GM23338 (cell line): Measurements from ENCODE around the gene TRIM67. TPM values are rescaled to one million over a fixed set of nuclear protein-coding genes. Genes with fewer than 3 reads are reported as not detected.

ENCODE experiments used
- ATAC-seq: fragments of 200-7000 bp; cut with Tn5 transposase; 3 replicates; pipeline ENCODE4 v1.9.1; 2020
- DNase-seq: peaks from one replicate; pipeline ENCODE4 v3.0.0-alpha.2; 2015; ENCODE audit warnings: low spot score
- H2AFZ ChIP-seq: fragments of 200-600 bp; sonication (generic); 2 replicates; pipeline ENCODE4 v1.8.0; 2016; ENCODE audit warnings: antibody characterized with exemption, mild to moderate bottlenecking, moderate library complexity
- H3F3A ChIP-seq: fragments of 200-600 bp; sonication (generic); replicated peaks from 2 replicates; pipeline ENCODE4 v1.8.0; 2017; ENCODE audit warnings: antibody characterized with exemption, mixed run types, low read depth
- H3K27ac ChIP-seq: fragments of 200-600 bp; sonication (generic); 2 replicates; pipeline ENCODE4 v1.6.1; 2016; ENCODE audit warnings: low read depth
- H3K27me3 ChIP-seq: fragments of 200-600 bp; sonication (generic); 2 replicates; pipeline ENCODE4 v1.8.0; 2016; ENCODE audit warnings: mild to moderate bottlenecking, mixed run types, moderate library complexity; ENCODE audit not compliant: insufficient read depth
- H3K36me3 ChIP-seq: fragments of 200-600 bp; sonication (generic); 2 replicates; pipeline ENCODE4 v1.8.0; 2016; ENCODE audit warnings: mild to moderate bottlenecking; ENCODE audit not compliant: insufficient read depth
- H3K4me1 ChIP-seq: fragments of 200-600 bp; sonication (generic); 2 replicates; pipeline ENCODE4 v1.8.0; 2016; ENCODE audit warnings: mild to moderate bottlenecking, moderate library complexity; ENCODE audit not compliant: insufficient read depth
- H3K4me2 ChIP-seq: fragments of 200-600 bp; sonication (generic); 2 replicates; pipeline ENCODE4 v1.7.1; 2017; ENCODE audit warnings: mixed run types
- H3K4me3 ChIP-seq: fragments of 200-600 bp; sonication (generic); 2 replicates; pipeline ENCODE4 v1.6.1; 2016; ENCODE audit warnings: mixed run types
- H3K79me2 ChIP-seq: fragments of 200-600 bp; sonication (generic); replicated peaks from 2 replicates; pipeline ENCODE4 v1.8.0; 2017; ENCODE audit warnings: mild to moderate bottlenecking; ENCODE audit not compliant: insufficient read depth
- H3K9me2 ChIP-seq: fragments of 200-600 bp; sonication (generic); 2 replicates; pipeline ENCODE4 v1.8.0; 2017; ENCODE audit not compliant: insufficient read depth
- H4K20me1 ChIP-seq: fragments of 200-600 bp; sonication (generic); replicated peaks from 2 replicates; pipeline ENCODE4 v1.8.0; 2017; ENCODE audit warnings: mild to moderate bottlenecking; ENCODE audit not compliant: insufficient read depth
- H3K27ac Mint-ChIP-seq: 2 replicates; pipeline ENCODE4 v1.8.0; 2020; ENCODE audit warnings: inconsistent platforms, mild to moderate bottlenecking, moderate library complexity, mixed read lengths
- H3K27me3 Mint-ChIP-seq: 3 replicates; pipeline ENCODE4 v1.8.0; 2022; ENCODE audit warnings: low read depth, mild to moderate bottlenecking, moderate library complexity, mixed read lengths, inconsistent platforms; ENCODE audit not compliant: insufficient read depth, poor library complexity
- H3K36me3 Mint-ChIP-seq: 3 replicates; pipeline ENCODE4 v1.8.0; 2021; ENCODE audit warnings: low read depth, mild to moderate bottlenecking, inconsistent platforms, moderate library complexity, mixed read lengths
- H3K4me1 Mint-ChIP-seq: 3 replicates; pipeline ENCODE4 v1.8.0; 2020; ENCODE audit warnings: mild to moderate bottlenecking, inconsistent platforms, mixed read lengths
- H3K4me3 Mint-ChIP-seq: 3 replicates; pipeline ENCODE4 v1.8.0; 2021; ENCODE audit warnings: moderate library complexity, mild to moderate bottlenecking, inconsistent platforms, mixed read lengths
- H3K9me3 Mint-ChIP-seq: 3 replicates; pipeline ENCODE4 v1.8.0; 2020; ENCODE audit warnings: moderate library complexity, mild to moderate bottlenecking, inconsistent platforms, mixed read lengths
- CREB1 ChIP-seq: fragments of 250-450 bp; sonication (Bioruptor Pico); IDR thresholded peaks from 2 replicates; pipeline ENCODE4 v1.5.0; 2020; ENCODE audit warnings: low read depth, mild to moderate bottlenecking, moderate library complexity
- EZH2 ChIP-seq: fragments of 200-600 bp; sonication (generic); IDR thresholded peaks from one replicate; pipeline ENCODE4 v1.8.0; 2017; ENCODE audit warnings: antibody characterized with exemption, mild to moderate bottlenecking, low read depth; ENCODE audit not compliant: unreplicated experiment
- EZH2phosphoT487 ChIP-seq: fragments of 200-600 bp; sonication (generic); IDR thresholded peaks from one replicate; pipeline ENCODE4 v1.8.1; 2018; ENCODE audit warnings: antibody characterized with exemption; ENCODE audit not compliant: unreplicated experiment
- JUNB ChIP-seq: IDR thresholded peaks from one replicate; pipeline ENCODE4 v1.6.1; 2016; ENCODE audit warnings: antibody characterized with exemption; ENCODE audit not compliant: unreplicated experiment
- STAT1 ChIP-seq: IDR thresholded peaks from one replicate; pipeline ENCODE4 v1.6.1; 2016; ENCODE audit warnings: antibody characterized with exemption; ENCODE audit not compliant: unreplicated experiment
- ZNF114 ChIP-seq: fragments of 250-450 bp; sonication (Bioruptor Pico); IDR thresholded peaks from 2 replicates; pipeline ENCODE4 v1.5.0; 2020; ENCODE audit warnings: mild to moderate bottlenecking, moderate library complexity
- ZNF331 ChIP-seq: fragments of 250-450 bp; sonication (Bioruptor Pico); IDR thresholded peaks from 2 replicates; pipeline ENCODE4 v1.5.0; 2020; ENCODE audit warnings: low read depth, mild to moderate bottlenecking, moderate library complexity
- polyA plus RNA-seq: library from polyadenylated mRNA; unstranded; fragments of >200 nt; fragmentation: Nextera tagmentation; extraction: Ambion mirVana; gene quantifications from 2 replicates; pipeline ENCODE4 v1.2.1, GENCODE V29; 2016
- total RNA-seq: library from RNA; depleted of rRNA; stranded (reverse); fragments of >200 nt; shearing (Covaris generic); gene quantifications from 2 replicates; pipeline ENCODE4 v1.2.3, GENCODE V29; 2014
- TF ChIP-seq, protein P1 (sequence below): IDR thresholded peaks from 2 replicates; pipeline ENCODE4 v1.6.1; 2016; ENCODE audit warnings: antibody characterized with exemption
- TF ChIP-seq, protein P2 (sequence below): fragments of 250-450 bp; sonication (Bioruptor Pico); IDR thresholded peaks from 2 replicates; pipeline ENCODE4 v1.5.0; 2020; ENCODE audit warnings: mild to moderate bottlenecking, moderate library complexity
- TF ChIP-seq, protein P3 (sequence below), 2 experiments: fragments of 200-600 bp in 1 of 2; sonication (generic) in 1 of 2; conservative IDR thresholded peaks; 2 replicates each; pipeline versions ENCODE4 v1.5.1 to v1.6.1; 2016 to 2017; ENCODE audit warnings: antibody characterized with exemption in 2 of 2, low read depth in 2 of 2, mild to moderate bottlenecking in 2 of 2, moderate library complexity in 1 of 2

The TRIM67 gene
- total and polyA plus RNA-seq, 2 experiments from 2014 or later: 0.03 TPM; not detected in 1

DNA sequence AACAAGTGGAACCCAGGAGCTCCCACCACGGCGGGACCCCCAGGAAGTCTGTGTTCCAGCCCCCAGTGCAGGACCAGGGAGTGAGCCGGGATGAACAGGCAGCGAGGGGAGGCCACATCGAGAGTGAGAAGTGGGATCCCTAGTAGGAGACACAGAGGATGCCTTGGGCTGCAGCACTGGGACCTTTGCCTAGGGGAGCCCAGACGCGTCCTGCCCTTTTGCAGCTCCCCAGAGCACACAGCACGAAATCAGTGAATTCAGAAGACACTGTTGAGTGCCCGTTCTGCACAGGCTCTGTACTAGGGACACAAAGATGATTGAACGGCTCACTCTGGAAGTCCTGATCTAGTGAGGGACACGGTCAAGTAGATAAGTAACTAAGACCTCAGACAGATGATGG lies 23.5 kb downstream of the TRIM67 start (continued):
- TF ChIP-seq, protein P1, sequence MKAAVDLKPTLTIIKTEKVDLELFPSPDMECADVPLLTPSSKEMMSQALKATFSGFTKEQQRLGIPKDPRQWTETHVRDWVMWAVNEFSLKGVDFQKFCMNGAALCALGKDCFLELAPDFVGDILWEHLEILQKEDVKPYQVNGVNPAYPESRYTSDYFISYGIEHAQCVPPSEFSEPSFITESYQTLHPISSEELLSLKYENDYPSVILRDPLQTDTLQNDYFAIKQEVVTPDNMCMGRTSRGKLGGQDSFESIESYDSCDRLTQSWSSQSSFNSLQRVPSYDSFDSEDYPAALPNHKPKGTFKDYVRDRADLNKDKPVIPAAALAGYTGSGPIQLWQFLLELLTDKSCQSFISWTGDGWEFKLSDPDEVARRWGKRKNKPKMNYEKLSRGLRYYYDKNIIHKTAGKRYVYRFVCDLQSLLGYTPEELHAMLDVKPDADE: no peak
- TF ChIP-seq ZNF114: no peak

DNA sequence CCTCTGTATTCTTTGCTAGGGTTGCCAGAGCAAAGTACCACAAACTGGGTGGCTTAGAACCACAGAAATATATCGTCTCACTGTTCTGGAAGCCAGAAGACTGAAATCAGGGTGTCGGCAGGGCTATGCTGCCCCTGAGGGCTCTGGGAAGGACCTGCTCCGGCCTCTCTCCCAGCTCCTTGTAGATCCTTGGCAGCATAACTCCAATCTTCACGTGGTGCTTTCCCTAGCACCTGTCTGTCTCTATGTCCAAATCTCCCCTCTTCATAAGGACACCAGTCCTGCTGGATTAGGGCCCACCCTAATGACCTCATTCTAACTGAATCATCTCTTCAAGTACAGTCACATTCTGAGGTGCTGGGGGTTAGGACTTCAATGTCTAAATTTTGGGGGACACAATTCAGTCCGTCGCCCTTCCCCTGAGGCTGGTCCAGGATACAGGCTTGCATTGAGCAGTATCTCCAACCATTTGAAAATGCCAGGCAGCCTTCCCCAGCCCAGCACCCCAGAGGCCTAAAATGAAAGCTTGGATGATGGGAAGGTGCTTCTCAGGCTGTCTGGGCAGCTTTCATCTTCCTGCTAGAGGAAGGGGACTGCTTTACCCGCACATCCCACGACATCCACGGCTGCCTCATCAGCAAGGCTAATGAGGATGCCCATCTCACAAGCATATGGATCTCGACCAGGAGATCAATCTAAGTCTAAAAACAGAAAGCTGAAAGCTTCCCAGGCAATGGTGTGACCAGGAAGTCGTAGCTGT lies 24.7 kb downstream of the TRIM67 start:
- Mint-ChIP-seq H3K36me3 (peaks cover 3% of the 10 kb centered on the region; the same call in 1 of the 3 replicates), H3K4me3 (no peak overlapping the region), H3K27ac (no peak overlapping the region), H3K9me3 (peaks cover 10% of the 10 kb centered on the region; the same call in 1 of the 3 replicates), H3K27me3 (peaks cover 14% of the 10 kb centered on the region), H3K4me1 (peaks cover 10% of the 10 kb centered on the region)
- ATAC-seq: no peak
- Histone ChIP-seq H3K4me1 (peaks cover 7% of the 10 kb centered on the region; the same call in 1 of the 2 replicates), H3K36me3 (no peaks in the 10 kb centered on the region), H3K4me3 (no peak overlapping the region), H3K9me2 (no peaks in the 10 kb centered on the region), H3K27ac (no peak overlapping the region), H3F3A (no peaks in the 10 kb centered on the region), H4K20me1 (no peaks in the 10 kb centered on the region), H3K27me3 (peaks cover 17% of the 10 kb centered on the region; the same call in 1 of the 2 replicates), H2AFZ (no peak overlapping the region), H3K79me2 (no peaks in the 10 kb centered on the region), H3K4me2 (no peak overlapping the region)
- no peak for DNase-seq
- TF ChIP-seq, protein P2, sequence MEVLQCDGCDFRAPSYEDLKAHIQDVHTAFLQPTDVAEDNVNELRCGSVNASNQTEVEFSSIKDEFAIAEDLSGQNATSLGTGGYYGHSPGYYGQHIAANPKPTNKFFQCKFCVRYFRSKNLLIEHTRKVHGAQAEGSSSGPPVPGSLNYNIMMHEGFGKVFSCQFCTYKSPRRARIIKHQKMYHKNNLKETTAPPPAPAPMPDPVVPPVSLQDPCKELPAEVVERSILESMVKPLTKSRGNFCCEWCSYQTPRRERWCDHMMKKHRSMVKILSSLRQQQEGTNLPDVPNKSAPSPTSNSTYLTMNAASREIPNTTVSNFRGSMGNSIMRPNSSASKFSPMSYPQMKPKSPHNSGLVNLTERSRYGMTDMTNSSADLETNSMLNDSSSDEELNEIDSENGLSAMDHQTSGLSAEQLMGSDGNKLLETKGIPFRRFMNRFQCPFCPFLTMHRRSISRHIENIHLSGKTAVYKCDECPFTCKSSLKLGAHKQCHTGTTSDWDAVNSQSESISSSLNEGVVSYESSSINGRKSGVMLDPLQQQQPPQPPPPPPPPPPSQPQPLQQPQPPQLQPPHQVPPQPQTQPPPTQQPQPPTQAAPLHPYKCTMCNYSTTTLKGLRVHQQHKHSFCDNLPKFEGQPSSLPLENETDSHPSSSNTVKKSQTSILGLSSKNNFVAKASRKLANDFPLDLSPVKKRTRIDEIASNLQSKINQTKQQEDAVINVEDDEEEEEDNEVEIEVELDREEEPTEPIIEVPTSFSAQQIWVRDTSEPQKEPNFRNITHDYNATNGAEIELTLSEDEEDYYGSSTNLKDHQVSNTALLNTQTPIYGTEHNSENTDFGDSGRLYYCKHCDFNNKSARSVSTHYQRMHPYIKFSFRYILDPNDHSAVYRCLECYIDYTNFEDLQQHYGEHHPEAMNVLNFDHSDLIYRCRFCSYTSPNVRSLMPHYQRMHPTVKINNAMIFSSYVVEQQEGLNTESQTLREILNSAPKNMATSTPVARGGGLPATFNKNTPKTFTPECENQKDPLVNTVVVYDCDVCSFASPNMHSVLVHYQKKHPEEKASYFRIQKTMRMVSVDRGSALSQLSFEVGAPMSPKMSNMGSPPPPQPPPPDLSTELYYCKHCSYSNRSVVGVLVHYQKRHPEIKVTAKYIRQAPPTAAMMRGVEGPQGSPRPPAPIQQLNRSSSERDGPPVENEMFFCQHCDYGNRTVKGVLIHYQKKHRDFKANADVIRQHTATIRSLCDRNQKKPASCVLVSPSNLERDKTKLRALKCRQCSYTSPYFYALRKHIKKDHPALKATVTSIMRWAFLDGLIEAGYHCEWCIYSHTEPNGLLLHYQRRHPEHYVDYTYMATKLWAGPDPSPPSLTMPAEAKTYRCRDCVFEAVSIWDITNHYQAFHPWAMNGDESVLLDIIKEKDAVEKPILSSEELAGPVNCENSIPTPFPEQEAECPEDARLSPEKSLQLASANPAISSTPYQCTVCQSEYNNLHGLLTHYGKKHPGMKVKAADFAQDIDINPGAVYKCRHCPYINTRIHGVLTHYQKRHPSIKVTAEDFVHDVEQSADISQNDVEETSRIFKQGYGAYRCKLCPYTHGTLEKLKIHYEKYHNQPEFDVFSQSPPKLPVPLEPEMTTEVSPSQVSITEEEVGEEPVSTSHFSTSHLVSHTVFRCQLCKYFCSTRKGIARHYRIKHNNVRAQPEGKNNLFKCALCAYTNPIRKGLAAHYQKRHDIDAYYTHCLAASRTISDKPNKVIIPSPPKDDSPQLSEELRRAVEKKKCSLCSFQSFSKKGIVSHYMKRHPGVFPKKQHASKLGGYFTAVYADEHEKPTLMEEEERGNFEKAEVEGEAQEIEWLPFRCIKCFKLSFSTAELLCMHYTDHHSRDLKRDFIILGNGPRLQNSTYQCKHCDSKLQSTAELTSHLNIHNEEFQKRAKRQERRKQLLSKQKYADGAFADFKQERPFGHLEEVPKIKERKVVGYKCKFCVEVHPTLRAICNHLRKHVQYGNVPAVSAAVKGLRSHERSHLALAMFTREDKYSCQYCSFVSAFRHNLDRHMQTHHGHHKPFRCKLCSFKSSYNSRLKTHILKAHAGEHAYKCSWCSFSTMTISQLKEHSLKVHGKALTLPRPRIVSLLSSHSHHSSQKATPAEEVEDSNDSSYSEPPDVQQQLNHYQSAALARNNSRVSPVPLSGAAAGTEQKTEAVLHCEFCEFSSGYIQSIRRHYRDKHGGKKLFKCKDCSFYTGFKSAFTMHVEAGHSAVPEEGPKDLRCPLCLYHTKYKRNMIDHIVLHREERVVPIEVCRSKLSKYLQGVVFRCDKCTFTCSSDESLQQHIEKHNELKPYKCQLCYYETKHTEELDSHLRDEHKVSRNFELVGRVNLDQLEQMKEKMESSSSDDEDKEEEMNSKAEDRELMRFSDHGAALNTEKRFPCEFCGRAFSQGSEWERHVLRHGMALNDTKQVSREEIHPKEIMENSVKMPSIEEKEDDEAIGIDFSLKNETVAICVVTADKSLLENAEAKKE (CRISPR knock-in tag): no peak
- TF ChIP-seq JUNB (no peak), EZH2phosphoT487 (no peak), ZNF331 (CRISPR knock-in tag) (no peak), STAT1 (no peak), CREB1 (CRISPR knock-in tag) (no peak), ZNF114 (no peak), EZH2 (no peak)
- TF ChIP-seq, protein P3, sequence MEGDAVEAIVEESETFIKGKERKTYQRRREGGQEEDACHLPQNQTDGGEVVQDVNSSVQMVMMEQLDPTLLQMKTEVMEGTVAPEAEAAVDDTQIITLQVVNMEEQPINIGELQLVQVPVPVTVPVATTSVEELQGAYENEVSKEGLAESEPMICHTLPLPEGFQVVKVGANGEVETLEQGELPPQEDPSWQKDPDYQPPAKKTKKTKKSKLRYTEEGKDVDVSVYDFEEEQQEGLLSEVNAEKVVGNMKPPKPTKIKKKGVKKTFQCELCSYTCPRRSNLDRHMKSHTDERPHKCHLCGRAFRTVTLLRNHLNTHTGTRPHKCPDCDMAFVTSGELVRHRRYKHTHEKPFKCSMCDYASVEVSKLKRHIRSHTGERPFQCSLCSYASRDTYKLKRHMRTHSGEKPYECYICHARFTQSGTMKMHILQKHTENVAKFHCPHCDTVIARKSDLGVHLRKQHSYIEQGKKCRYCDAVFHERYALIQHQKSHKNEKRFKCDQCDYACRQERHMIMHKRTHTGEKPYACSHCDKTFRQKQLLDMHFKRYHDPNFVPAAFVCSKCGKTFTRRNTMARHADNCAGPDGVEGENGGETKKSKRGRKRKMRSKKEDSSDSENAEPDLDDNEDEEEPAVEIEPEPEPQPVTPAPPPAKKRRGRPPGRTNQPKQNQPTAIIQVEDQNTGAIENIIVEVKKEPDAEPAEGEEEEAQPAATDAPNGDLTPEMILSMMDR (conservative IDR thresholded peaks at IDR 0.05; ENCODE audit: low read depth in 2 of 2): no peak
- TF ChIP-seq, protein P1: no peak
